Daoy (cell line): Measurements from ENCODE around the gene JAK2. TPM values are rescaled to one million over a fixed set of nuclear protein-coding genes. Genes with fewer than 3 reads are reported as not detected.

Source experiments
- DNase-seq: peaks from one replicate; pipeline ENCODE4 v3.0.0-alpha.2; 2015; ENCODE audit warnings: low read depth
- total RNA-seq: library from RNA; depleted of rRNA; stranded (reverse); fragments of >200 nt; shearing (Covaris generic); gene quantifications from 2 replicates; pipeline ENCODE4 v1.2.3, GENCODE V29; 2014; rRNA removed

JAK2 gene
- total RNA-seq, 1 experiment from 2014 or later, result 12.3 TPM

- no peak for DNase-seq
These were observed 155.1 kb downstream of the JAK2 start for GRCh38 chr9:5140151-5140550.

- no peak for DNase-seq
These were observed 159.1 kb downstream of the JAK2 start for GRCh38 chr9:5144217-5144616.

DNA sequence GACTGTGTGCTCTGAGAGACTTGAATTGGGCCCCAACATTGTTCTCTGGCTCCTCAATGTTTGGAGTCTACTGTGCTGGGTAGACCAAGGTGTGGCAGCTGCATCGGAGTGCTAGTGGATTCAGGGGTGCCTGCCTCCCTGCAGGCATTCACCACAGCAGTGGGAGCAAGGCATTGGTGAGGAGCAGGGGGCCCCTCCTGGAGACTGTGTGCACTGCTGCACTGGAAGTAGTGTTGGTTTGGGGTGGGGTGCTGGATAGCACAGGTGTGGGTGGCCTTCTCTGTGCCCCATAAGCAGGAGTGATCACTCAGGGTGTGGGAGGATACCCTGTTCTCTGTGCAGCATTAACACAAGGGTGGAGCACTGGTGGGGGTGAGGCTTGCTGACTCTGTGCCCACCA lies 161.2 kb downstream of the JAK2 start:
- DNase-seq, result no peak

Other genes with a start within 250 kb of the JAK2 start
- 44.0 and 58.7 TPM in 2 replicates for gene AK3, start 244.1 kb upstream of the JAK2 start, total RNA-seq
- 36.2 and 40.2 TPM in 2 replicates for gene RCL1, start 192.3 kb upstream of the JAK2 start, total RNA-seq
- not detected in 2 replicates for gene INSL6, start 200.4 kb downstream of the JAK2 start, total RNA-seq
- not detected in 2 replicates for gene INSL4, start 246.1 kb downstream of the JAK2 start, total RNA-seq